ENCODE data around the gene IL22.

GRCh38 chr12:68242777-68243176, 10.6 kb downstream of the IL22 start:
- TF ChIP-seq CTCF (IDR thresholded peaks at IDR 0.05; ENCODE audit: insufficient read depth, low read length) (no peak), POLR2AphosphoS5 (IDR thresholded peaks at IDR 0.05; ENCODE audit: low read depth) (no peak)

Data from HL-60 (cell line).